Measurements from ENCODE around the gene CDC14A.

CDC14A gene

GRCh38 chr1:100482167-100482566, 129.9 kb downstream of the CDC14A start:
- in situ Hi-C loops (cut with MboI; ENCODE audit: low sequenced_read_pairs), result no loop called here

- in situ Hi-C loops (cut with MboI; ENCODE audit: low sequenced_read_pairs), result no loop called here
Measured at GRCh38 chr1:100482748-100483147, 130.4 kb downstream of the CDC14A start.

GRCh38 chr1:100483230-100483629, 130.9 kb downstream of the CDC14A start:
- in situ Hi-C loops (cut with MboI; ENCODE audit: low sequenced_read_pairs), result no loop called here

- in situ Hi-C loops (cut with MboI; ENCODE audit: low sequenced_read_pairs), result no loop called here
Measured at GRCh38 chr1:100485855-100486258, 133.6 kb downstream of the CDC14A start.

- in situ Hi-C loops (cut with MboI; ENCODE audit: low sequenced_read_pairs), result no loop called here
Measured at GRCh38 chr1:100494393-100495084, 142.2 kb downstream of the CDC14A start.

- in situ Hi-C loops (cut with MboI; ENCODE audit: low sequenced_read_pairs), result no loop called here
Measured at GRCh38 chr1:100496896-100497295, 144.6 kb downstream of the CDC14A start.

GRCh38 chr1:100497796-100498195, 145.5 kb downstream of the CDC14A start:
- in situ Hi-C loops (cut with MboI; ENCODE audit: low sequenced_read_pairs), result no loop called here

GRCh38 chr1:100499194-100499811, 147.0 kb downstream of the CDC14A start:
- in situ Hi-C loops (cut with MboI; ENCODE audit: low sequenced_read_pairs), result no loop called here

GRCh38 chr1:100502052-100502792, 149.9 kb downstream of the CDC14A start:
- in situ Hi-C loops (cut with MboI; ENCODE audit: low sequenced_read_pairs), result no loop called here

GRCh38 chr1:100506217-100506616, 153.9 kb downstream of the CDC14A start:
- in situ Hi-C loops (cut with MboI; ENCODE audit: low sequenced_read_pairs), result no loop called here

GRCh38 chr1:100510451-100510850, 158.1 kb downstream of the CDC14A start:
- in situ Hi-C loops (cut with MboI; ENCODE audit: low sequenced_read_pairs), result no loop called here

GRCh38 chr1:100511058-100511457, 158.8 kb downstream of the CDC14A start:
- in situ Hi-C loops (cut with MboI; ENCODE audit: low sequenced_read_pairs), result no loop called here

GRCh38 chr1:100511773-100512172, 159.5 kb downstream of the CDC14A start:
- in situ Hi-C loops (cut with MboI; ENCODE audit: low sequenced_read_pairs), result no loop called here

- in situ Hi-C loops (cut with MboI; ENCODE audit: low sequenced_read_pairs), result no loop called here
Measured at GRCh38 chr1:100512803-100513352, 160.6 kb downstream of the CDC14A start.

- in situ Hi-C loops (cut with MboI; ENCODE audit: low sequenced_read_pairs), result no loop called here
Measured at GRCh38 chr1:100516857-100517256, 164.6 kb downstream of the CDC14A start.

GRCh38 chr1:100517515-100517914, 165.2 kb downstream of the CDC14A start:
- in situ Hi-C loops (cut with MboI; ENCODE audit: low sequenced_read_pairs), result no loop called here

- in situ Hi-C loops (cut with MboI; ENCODE audit: low sequenced_read_pairs), result no loop called here
Measured at GRCh38 chr1:100518023-100518422, 165.7 kb downstream of the CDC14A start.

GRCh38 chr1:100523038-100523652, 170.8 kb downstream of the CDC14A start:
- in situ Hi-C loops (cut with MboI; ENCODE audit: low sequenced_read_pairs), result no loop called here

GRCh38 chr1:100524355-100524754, 172.0 kb downstream of the CDC14A start:
- in situ Hi-C loops (cut with MboI; ENCODE audit: low sequenced_read_pairs), result no loop called here

GRCh38 chr1:100526894-100527293, 174.6 kb downstream of the CDC14A start:
- in situ Hi-C loops (cut with MboI; ENCODE audit: low sequenced_read_pairs), result no loop called here

GRCh38 chr1:100528871-100529270, 176.6 kb downstream of the CDC14A start:
- in situ Hi-C loops (cut with MboI; ENCODE audit: low sequenced_read_pairs), result no loop called here

Data from HL-60/S4 (cell line).